ENCODE results near the gene RNGTT.

DNA sequence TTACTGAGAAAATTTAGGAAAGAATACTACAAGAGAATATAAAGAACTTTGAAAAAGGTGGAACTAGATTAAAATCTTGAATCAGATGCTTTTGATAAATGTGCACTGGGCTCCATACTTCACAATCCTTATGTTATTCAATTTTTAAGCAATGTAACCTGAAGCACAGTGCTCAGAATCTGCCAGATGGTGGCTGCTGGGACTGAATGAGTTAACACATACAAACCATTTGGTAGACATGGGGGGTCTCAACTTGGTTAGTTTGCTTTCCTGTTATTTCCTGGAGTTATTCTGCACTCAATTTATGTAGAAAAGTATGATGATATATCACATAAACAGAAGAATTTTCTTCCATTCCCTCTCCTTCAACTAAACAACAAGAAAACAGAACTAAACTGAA, 326.5 kb downstream of the RNGTT start:
- TF ChIP-seq POLR2AphosphoS5 (IDR thresholded peaks at IDR 0.05; ENCODE audit: low read depth, low read length) (no peak), POLR2A (IDR thresholded peaks at IDR 0.05; ENCODE audit: low read depth, low read length) (no peak), TAF1 (IDR thresholded peaks at IDR 0.05; ENCODE audit: borderline replicate concordance, low read depth, low read length) (no peak)
